Measurements from ENCODE around the gene DNAAF8. TPM values are rescaled to one million over a fixed set of nuclear protein-coding genes. Genes with fewer than 3 reads are reported as not detected.

The DNAAF8 gene
- total and polyA plus RNA-seq, 7 donors: 0.42 to 2.1 (median 1.2) TPM; not detected in 1

DNA sequence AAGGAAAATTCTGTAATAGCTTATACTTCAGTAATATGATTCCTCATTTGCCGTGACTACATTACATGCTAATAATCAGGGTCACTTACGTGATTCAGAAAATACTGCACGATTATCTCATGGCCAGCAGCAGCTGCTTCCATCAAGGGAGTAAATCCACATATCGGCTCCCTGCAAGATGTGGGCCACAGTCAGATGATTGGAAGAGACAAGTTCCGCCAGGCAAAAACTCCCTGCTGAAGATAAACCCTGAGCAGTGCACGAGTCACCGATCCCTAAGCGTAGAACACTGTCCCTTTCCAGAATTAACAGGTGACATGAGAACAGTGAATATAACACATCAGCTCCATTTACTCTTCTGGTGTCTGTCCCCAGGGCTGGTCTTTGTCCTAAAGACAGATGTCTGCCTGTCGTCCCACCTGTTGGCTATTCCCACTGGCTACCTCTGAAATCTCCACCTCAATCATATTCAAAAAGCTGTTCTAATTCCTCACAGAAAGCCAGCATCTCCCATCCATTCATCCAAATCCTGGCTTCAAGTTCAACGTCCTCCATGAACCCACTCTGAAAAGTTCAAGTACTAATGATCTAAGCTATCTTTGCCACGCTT is 9.6 kb upstream of the DNAAF8 start:
- no peaks in the 10 kb centered on the region for H3K27me3 ChIP-seq (ENCODE audit: insufficient read depth in 3 of 3, low read length in 2 of 3)
- no peak overlapping the region for H3K4me3 ChIP-seq
- H3K36me3 ChIP-seq (ENCODE audit: insufficient read depth in 1 of 2, low read depth in 1 of 2): peaks cover 4 to 67% of the 10 kb centered on the region in 2 donors
- H3K4me1 ChIP-seq: no peaks in the 10 kb centered on the region
- H3K9me3 ChIP-seq: no peaks in the 10 kb centered on the region
- DNase-seq (peak in 1 of 2 donors; percentile 4), ATAC-seq (peak in 1 of 4 donors; percentile 27)
- 54 to 68% (median 55%) methylated on average over 11 of the region's 11 CpGs for WGBS, 3 donors
- no peak overlapping the region for H3K27ac ChIP-seq
- no peak for TF ChIP-seq CTCF (IDR thresholded peaks at IDR 0.05)
- intact Hi-C loops (cut with DNase I): no loop called here

GRCh38 chr16:4726616-4727015 is 7.7 kb upstream of the DNAAF8 start:
- WGBS, 3 donors: 88 to 95% (median 90%) methylated on average over 18 of the region's 18 CpGs

GRCh38 chr16:4728676-4729075 is 5.7 kb upstream of the DNAAF8 start:
- 91 to 94% (median 92%) methylated on average over 8 of the region's 8 CpGs for WGBS, 3 donors
- H3K4me3 ChIP-seq: no peak overlapping the region
- DNase-seq (peak in 1 of 2 donors; percentile 29), ATAC-seq (no peak)
- H3K27ac ChIP-seq: no peak overlapping the region
- intact Hi-C loops (cut with DNase I): no loop called here
- H3K27me3 ChIP-seq (ENCODE audit: insufficient read depth in 3 of 3, low read length in 2 of 3): no peaks in the 10 kb centered on the region
- no peak for TF ChIP-seq CTCF (IDR thresholded peaks at IDR 0.05)
- no peaks in the 10 kb centered on the region for H3K4me1 ChIP-seq
- no peaks in the 10 kb centered on the region for H3K9me3 ChIP-seq
- H3K36me3 ChIP-seq (ENCODE audit: insufficient read depth in 1 of 2, low read depth in 1 of 2): peaks cover 6 to 79% of the 10 kb centered on the region in 2 donors

More at GRCh38 chr16:4726616-4727015, 7.7 kb upstream of the DNAAF8 start:
- H3K27ac ChIP-seq: no peak overlapping the region
- H3K9me3 ChIP-seq: no peaks in the 10 kb centered on the region
- no peaks in the 10 kb centered on the region for H3K4me1 ChIP-seq
- TF ChIP-seq CTCF (IDR thresholded peaks at IDR 0.05): no peak
- H3K27me3 ChIP-seq (ENCODE audit: insufficient read depth in 3 of 3, low read length in 2 of 3): no peaks in the 10 kb centered on the region
- ATAC-seq: peak in 1 of 4 donors; percentile 36
- peak in 1 of 2 donors; percentile 40 for DNase-seq
- intact Hi-C loops (cut with DNase I): loop anchor here in 1 of 2 donors (1.0 kb wide), 1 partner anchor 20 kb away; no protein-coding TSS in a partner anchor
- peaks cover 6 to 82% of the 10 kb centered on the region in 2 donors for H3K36me3 ChIP-seq (ENCODE audit: insufficient read depth in 1 of 2, low read depth in 1 of 2)
- H3K4me3 ChIP-seq: no peak overlapping the region

GRCh38 chr16:4729876-4730275 is 4.5 kb upstream of the DNAAF8 start:
- intact Hi-C loops (cut with DNase I): no loop called here
- DNase-seq (peak in 1 of 2 donors; percentile 26), ATAC-seq (no peak)
- Histone ChIP-seq H3K4me3 (no peak overlapping the region), H3K27me3 (ENCODE audit: insufficient read depth in 3 of 3, low read length in 2 of 3) (no peaks in the 10 kb centered on the region), H3K27ac (no peak overlapping the region), H3K36me3 (ENCODE audit: insufficient read depth in 1 of 2, low read depth in 1 of 2) (peaks cover 6 to 67% of the 10 kb centered on the region in 2 donors), H3K9me3 (no peaks in the 10 kb centered on the region), H3K4me1 (no peaks in the 10 kb centered on the region)
- TF ChIP-seq CTCF (IDR thresholded peaks at IDR 0.05): no peak
- WGBS, 3 donors: 92 to 93% (median 92%) methylated on average over 15 of the region's 15 CpGs

All from psoas muscle (tissue), 8 donors.